ENCODE results near the gene AP1S3.

AP1S3 gene

DNA sequence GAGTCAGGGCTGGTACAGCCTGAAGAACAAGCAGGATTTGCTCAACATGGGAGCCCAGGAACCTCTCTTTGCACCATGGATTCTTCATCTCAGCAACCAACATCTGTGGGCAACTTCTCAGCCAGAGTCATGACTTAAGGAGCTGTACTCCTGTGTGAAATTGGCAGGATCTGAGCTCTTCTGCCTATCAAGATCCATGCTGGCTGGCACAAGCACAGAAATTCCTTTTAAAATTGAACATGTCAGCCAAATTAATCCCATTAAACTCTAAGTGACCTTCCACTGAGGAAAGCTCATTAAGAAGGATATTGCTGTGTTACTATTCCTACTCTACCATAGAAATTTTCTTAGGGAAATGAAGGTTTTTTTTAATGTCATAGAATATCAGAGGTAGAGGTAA is 124.7 kb downstream of the AP1S3 start:
- DNase-seq = no peak

DNA sequence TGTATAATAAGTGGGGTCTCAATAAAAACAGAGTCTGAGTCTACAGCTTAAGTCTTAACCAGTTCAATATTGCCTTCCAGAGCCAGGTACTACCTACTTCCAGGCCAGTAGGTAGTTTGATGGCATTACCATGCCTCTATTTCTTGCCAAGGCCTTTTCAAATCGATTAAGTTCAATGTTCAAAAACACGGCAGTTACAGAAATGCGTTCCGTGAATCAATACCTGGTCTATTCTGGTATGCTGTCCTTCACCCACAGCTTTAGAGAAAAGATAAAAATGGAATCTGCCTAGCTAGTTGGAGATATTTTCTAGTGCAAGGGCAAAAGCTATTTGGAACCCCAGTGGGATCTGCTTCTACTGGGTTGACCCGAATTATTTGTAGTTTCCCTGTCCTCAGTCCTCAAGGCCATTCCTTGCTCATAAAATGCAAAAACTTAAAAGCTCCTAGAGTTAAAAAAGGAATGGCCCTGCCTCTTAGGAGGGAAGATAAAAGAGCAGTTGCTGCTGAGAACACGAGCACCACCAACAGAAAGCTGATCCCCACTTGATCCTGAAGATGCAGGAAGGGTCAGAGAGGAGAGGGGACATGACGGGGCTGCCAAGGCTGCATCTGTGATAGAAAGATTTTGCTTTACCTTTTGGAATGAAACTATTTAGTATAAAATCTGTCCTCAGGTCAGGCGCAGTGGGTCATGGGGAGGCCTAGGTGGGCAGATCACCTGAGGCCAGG is 125.6 kb downstream of the AP1S3 start:
- DNase-seq = no peak

All from bone marrow (tissue), 2 donors.